Astrocyte (in vitro differentiated cells and primary cell): ENCODE data around the gene ZNF83. TPM values are rescaled to one million over a fixed set of nuclear protein-coding genes. Genes with fewer than 3 reads are reported as not detected.

Source experiments
- DNase-seq: peaks from one replicate; pipeline ENCODE4 v3.0.0-alpha.2; 2010; ENCODE audit warnings: low read depth
- FAIRE-seq: peaks from 2 replicates; lab custom pipeline; 2011; peaks lifted over from hg19 to GRCh38; lab: Jason Lieb, UNC
- H2AFZ ChIP-seq: 2 replicates; pipeline ENCODE4 v1.6.0; 2012; ENCODE audit warnings: low read depth, low read length, inconsistent platforms
- H3K27ac ChIP-seq: 2 replicates; pipeline ENCODE4 v1.5.1; 2011; ENCODE audit warnings: low read depth, low read length, inconsistent platforms
- H3K27me3 ChIP-seq: 2 replicates; pipeline ENCODE4 v1.6.0; 2011; ENCODE audit warnings: low read length, inconsistent platforms; ENCODE audit not compliant: insufficient read depth
- H3K36me3 ChIP-seq: 2 replicates; pipeline ENCODE4 v1.5.1; 2011; ENCODE audit warnings: low read length, inconsistent platforms; ENCODE audit not compliant: insufficient read depth
- H3K4me1 ChIP-seq: 2 replicates; pipeline ENCODE4 v1.5.1; 2011; ENCODE audit warnings: low read length, inconsistent platforms; ENCODE audit not compliant: insufficient read depth
- H3K4me2 ChIP-seq: 2 replicates; pipeline ENCODE4 v1.6.0; 2012; ENCODE audit warnings: low read length, inconsistent platforms
- H3K4me3 ChIP-seq: 2 replicates; pipeline ENCODE4 v1.5.1; 2011; ENCODE audit warnings: low read depth, mild to moderate bottlenecking, low read length, inconsistent platforms; ENCODE audit not compliant: insufficient read depth
- H3K79me2 ChIP-seq: 2 replicates; pipeline ENCODE4 v1.6.0; 2012; ENCODE audit warnings: mild to moderate bottlenecking, low read length, inconsistent platforms; ENCODE audit not compliant: insufficient read depth
- H3K9ac ChIP-seq: 2 replicates; pipeline ENCODE4 v1.6.0; 2012; ENCODE audit warnings: mild to moderate bottlenecking, low read length, inconsistent platforms
- H3K9me3 ChIP-seq: 2 replicates; pipeline ENCODE4 v1.5.1; 2012; ENCODE audit warnings: low read depth, mild to moderate bottlenecking, low read length, inconsistent platforms; ENCODE audit not compliant: insufficient read depth
- H4K20me1 ChIP-seq: 2 replicates; pipeline ENCODE4 v1.6.0; 2012; ENCODE audit warnings: low read length, inconsistent platforms; ENCODE audit not compliant: insufficient read depth
- H3K27ac Mint-ChIP-seq: one replicate; pipeline ENCODE4 v1.8.0; 2021; ENCODE audit warnings: mild to moderate bottlenecking, mixed read lengths; ENCODE audit not compliant: unreplicated experiment
- H3K27me3 Mint-ChIP-seq: one replicate; pipeline ENCODE4 v1.8.0; 2021; ENCODE audit warnings: low read depth, mixed read lengths; ENCODE audit not compliant: unreplicated experiment
- H3K36me3 Mint-ChIP-seq: one replicate; pipeline ENCODE4 v1.8.0; 2021; ENCODE audit warnings: low read depth, mixed read lengths; ENCODE audit not compliant: unreplicated experiment
- H3K4me1 Mint-ChIP-seq: one replicate; pipeline ENCODE4 v1.8.0; 2021; ENCODE audit warnings: low read depth, mixed read lengths; ENCODE audit not compliant: unreplicated experiment
- H3K4me3 Mint-ChIP-seq: one replicate; pipeline ENCODE4 v1.8.0; 2021; ENCODE audit warnings: mild to moderate bottlenecking, moderate library complexity, mixed read lengths; ENCODE audit not compliant: unreplicated experiment
- H3K9me3 Mint-ChIP-seq: one replicate; pipeline ENCODE4 v1.8.0; 2021; ENCODE audit warnings: mild to moderate bottlenecking, mixed read lengths; ENCODE audit not compliant: unreplicated experiment
- EZH2 ChIP-seq: IDR thresholded peaks from 2 replicates; pipeline ENCODE4 v1.6.1; 2012; ENCODE audit warnings: mild to moderate bottlenecking, low read length, inconsistent platforms; ENCODE audit not compliant: insufficient read depth
- total RNA-seq: library from RNA; stranded (reverse); gene quantifications from 2 replicates; pipeline ENCODE4 v1.2.1, GENCODE V29; 2021
- TF ChIP-seq, protein P1 (sequence below): IDR thresholded peaks from 2 replicates; pipeline ENCODE4 v1.5.1; 2011; ENCODE audit warnings: low read depth, mild to moderate bottlenecking, inconsistent platforms, low read length, moderate library complexity; ENCODE audit not compliant: insufficient read depth

Gene ZNF83
- total RNA-seq, 1 donor from 2014 or later = 35.4 TPM

DNA sequence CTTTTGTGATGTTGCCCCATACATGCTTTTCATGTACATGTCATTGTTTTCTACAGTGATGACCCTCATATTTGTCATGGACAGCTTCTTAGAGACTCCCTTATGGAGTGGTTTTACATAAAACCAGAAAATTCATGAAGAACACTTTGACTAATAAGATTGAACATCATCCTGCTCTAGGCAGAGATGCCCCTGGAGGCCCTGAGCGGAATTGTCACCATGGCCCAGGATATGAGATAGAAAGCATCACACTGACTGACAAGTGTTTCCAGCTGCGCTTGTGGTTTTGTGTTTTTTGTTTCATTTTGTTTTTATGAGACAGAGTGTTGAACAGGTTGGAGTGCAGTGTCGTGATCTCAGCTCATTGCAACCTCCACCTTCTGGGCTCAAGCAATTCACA lies 45.9 kb downstream of the ZNF83 start:
- Mint-ChIP-seq H3K4me1 (no peaks in the 10 kb centered on the region), H3K27ac (no peak overlapping the region), H3K4me3 (no peak overlapping the region), H3K9me3 (peaks cover 31% of the 10 kb centered on the region), H3K36me3 (peaks cover 50% of the 10 kb centered on the region), H3K27me3 (no peaks in the 10 kb centered on the region)
- H3K79me2 ChIP-seq = no peaks in the 10 kb centered on the region
- no peaks in the 10 kb centered on the region for H3K4me1 ChIP-seq
- H3K9ac ChIP-seq = no peak overlapping the region
- FAIRE-seq = no peak
- no peak overlapping the region for H3K27ac ChIP-seq
- no peaks in the 10 kb centered on the region for H3K27me3 ChIP-seq
- H3K4me2 ChIP-seq = no peak overlapping the region
- no peak overlapping the region for H2AFZ ChIP-seq
- peaks cover 5% of the 10 kb centered on the region for H3K9me3 ChIP-seq
- no peak for TF ChIP-seq EZH2
- TF ChIP-seq, protein P1, sequence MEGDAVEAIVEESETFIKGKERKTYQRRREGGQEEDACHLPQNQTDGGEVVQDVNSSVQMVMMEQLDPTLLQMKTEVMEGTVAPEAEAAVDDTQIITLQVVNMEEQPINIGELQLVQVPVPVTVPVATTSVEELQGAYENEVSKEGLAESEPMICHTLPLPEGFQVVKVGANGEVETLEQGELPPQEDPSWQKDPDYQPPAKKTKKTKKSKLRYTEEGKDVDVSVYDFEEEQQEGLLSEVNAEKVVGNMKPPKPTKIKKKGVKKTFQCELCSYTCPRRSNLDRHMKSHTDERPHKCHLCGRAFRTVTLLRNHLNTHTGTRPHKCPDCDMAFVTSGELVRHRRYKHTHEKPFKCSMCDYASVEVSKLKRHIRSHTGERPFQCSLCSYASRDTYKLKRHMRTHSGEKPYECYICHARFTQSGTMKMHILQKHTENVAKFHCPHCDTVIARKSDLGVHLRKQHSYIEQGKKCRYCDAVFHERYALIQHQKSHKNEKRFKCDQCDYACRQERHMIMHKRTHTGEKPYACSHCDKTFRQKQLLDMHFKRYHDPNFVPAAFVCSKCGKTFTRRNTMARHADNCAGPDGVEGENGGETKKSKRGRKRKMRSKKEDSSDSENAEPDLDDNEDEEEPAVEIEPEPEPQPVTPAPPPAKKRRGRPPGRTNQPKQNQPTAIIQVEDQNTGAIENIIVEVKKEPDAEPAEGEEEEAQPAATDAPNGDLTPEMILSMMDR = no peak
- H3K36me3 ChIP-seq = peaks cover 5% of the 10 kb centered on the region
- no peak for DNase-seq
- no peaks in the 10 kb centered on the region for H4K20me1 ChIP-seq
- no peak overlapping the region for H3K4me3 ChIP-seq

DNA sequence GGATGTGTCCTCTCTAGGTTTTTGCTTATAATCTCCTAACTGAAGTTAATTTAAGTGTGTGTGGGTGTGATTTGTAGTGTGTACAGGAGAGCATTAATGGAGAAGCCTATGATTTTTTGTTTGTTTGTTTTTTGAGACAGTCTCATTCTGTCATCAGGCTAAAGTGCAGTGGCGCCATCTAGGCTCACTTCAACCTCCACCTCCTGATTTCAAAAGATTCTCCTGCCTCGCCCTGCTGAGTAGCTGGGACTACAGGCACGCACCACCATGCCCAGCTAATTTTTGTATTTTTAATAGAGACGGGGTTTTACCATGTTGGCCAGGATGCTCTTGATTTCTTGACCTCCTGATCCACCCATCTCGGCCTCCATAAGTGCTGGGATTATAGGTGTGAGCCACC lies 47.4 kb downstream of the ZNF83 start:
- Histone ChIP-seq H3K79me2 (no peaks in the 10 kb centered on the region), H3K9ac (no peak overlapping the region), H3K27me3 (no peaks in the 10 kb centered on the region), H3K4me2 (no peak overlapping the region), H3K4me1 (no peaks in the 10 kb centered on the region), H3K4me3 (no peak overlapping the region), H3K27ac (no peak overlapping the region), H4K20me1 (no peaks in the 10 kb centered on the region), H3K9me3 (no peaks in the 10 kb centered on the region), H2AFZ (no peak overlapping the region), H3K36me3 (no peaks in the 10 kb centered on the region)
- H3K27me3 Mint-ChIP-seq = no peaks in the 10 kb centered on the region
- H3K4me3 Mint-ChIP-seq = no peak overlapping the region
- FAIRE-seq (no peak), DNase-seq (no peak)
- H3K9me3 Mint-ChIP-seq = peaks cover 15% of the 10 kb centered on the region
- no peaks in the 10 kb centered on the region for H3K4me1 Mint-ChIP-seq
- no peak for TF ChIP-seq EZH2
- TF ChIP-seq, protein P1 = no peak
- H3K27ac Mint-ChIP-seq = no peak overlapping the region
- peaks cover 42% of the 10 kb centered on the region for H3K36me3 Mint-ChIP-seq

DNA sequence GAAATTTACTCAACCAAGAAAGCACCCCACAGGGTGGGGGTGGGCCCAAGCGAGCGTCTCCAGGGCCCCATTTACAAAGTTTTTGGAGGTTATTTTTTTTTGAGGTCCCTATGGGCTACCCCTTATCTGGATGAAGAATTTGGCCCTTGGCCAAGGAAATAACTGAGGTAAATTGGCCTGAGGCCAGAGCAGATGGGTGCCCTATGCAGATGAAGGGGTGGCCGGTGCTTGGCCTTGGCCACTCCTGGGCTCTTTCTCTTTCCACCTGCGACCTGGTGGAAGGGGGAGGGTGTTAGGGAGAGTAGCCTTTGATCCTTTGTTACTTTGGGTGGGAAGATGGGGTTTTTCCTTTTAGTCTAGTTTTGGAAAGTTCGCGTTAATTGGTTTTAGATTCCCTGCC lies 52.6 kb downstream of the ZNF83 start:
- H3K27ac Mint-ChIP-seq = no peak overlapping the region
- peaks cover 57% of the 10 kb centered on the region for H3K36me3 Mint-ChIP-seq
- no peak overlapping the region for H2AFZ ChIP-seq
- no peak overlapping the region for H3K9ac ChIP-seq
- no peak overlapping the region for H3K4me3 Mint-ChIP-seq
- peaks cover 16% of the 10 kb centered on the region for H3K9me3 ChIP-seq
- FAIRE-seq (no peak), DNase-seq (no peak)
- H3K4me1 ChIP-seq = no peaks in the 10 kb centered on the region
- H4K20me1 ChIP-seq = no peaks in the 10 kb centered on the region
- H3K36me3 ChIP-seq = peaks cover 25% of the 10 kb centered on the region
- peaks cover 24% of the 10 kb centered on the region for H3K9me3 Mint-ChIP-seq
- no peak for TF ChIP-seq EZH2
- TF ChIP-seq, protein P1 = no peak
- H3K4me3 ChIP-seq = no peak overlapping the region
- no peaks in the 10 kb centered on the region for H3K79me2 ChIP-seq
- H3K27me3 ChIP-seq = no peaks in the 10 kb centered on the region
- no peaks in the 10 kb centered on the region for H3K27me3 Mint-ChIP-seq
- H3K27ac ChIP-seq = no peak overlapping the region
- no peak overlapping the region for H3K4me2 ChIP-seq
- H3K4me1 Mint-ChIP-seq = no peaks in the 10 kb centered on the region
